ENCODE results near the gene ZNF628. TPM values are rescaled to one million over a fixed set of nuclear protein-coding genes. Genes with fewer than 3 reads are reported as not detected.

Gene ZNF628
- total RNA-seq, 1 donor from 2014 or later = 9.0 TPM

GRCh38 chr19:55481148-55481793 lies 4.9 kb downstream of the ZNF628 start:
- DNase-seq (ENCODE audit: low spot score) (no peak), ATAC-seq (no peak)
- intact Hi-C loops (cut with DNase I) = no loop called here

- no peak for ATAC-seq
- intact Hi-C loops (cut with DNase I) = no loop called here
- DNase-seq (ENCODE audit: low spot score) = no peak
These were observed 5.4 kb downstream of the ZNF628 start for GRCh38 chr19:55481794-55482155.

GRCh38 chr19:55482156-55482961 lies 5.9 kb downstream of the ZNF628 start:
- intact Hi-C loops (cut with DNase I) = no loop called here
- DNase-seq (ENCODE audit: low spot score) (no peak), ATAC-seq (no peak)

GRCh38 chr19:55482967-55483705 lies 6.7 kb downstream of the ZNF628 start:
- ATAC-seq = no peak
- intact Hi-C loops (cut with DNase I) = no loop called here
- DNase-seq (ENCODE audit: low spot score) = no peak

- intact Hi-C loops (cut with DNase I) = no loop called here
- no peak for ATAC-seq
- DNase-seq (ENCODE audit: low spot score) = no peak
These were observed 7.5 kb downstream of the ZNF628 start for GRCh38 chr19:55483706-55484592.

GRCh38 chr19:55484593-55485438 lies 8.4 kb downstream of the ZNF628 start, which contains the start of gene NAT14:
TSS of gene NAT14 (plus strand) at chr19:55485188. CDS start at chr19:55485709, 521 bp downstream.
- DNase-seq (ENCODE audit: low spot score) (no peak), ATAC-seq (peak; percentile 63)
- intact Hi-C loops (cut with DNase I) = no loop called here

- no peak for DNase-seq (ENCODE audit: low spot score)
- intact Hi-C loops (cut with DNase I) = no loop called here
- ATAC-seq = no peak
These were observed 9.1 kb downstream of the ZNF628 start for GRCh38 chr19:55485439-55486011.

- intact Hi-C loops (cut with DNase I) = no loop called here
- ATAC-seq (no peak), DNase-seq (ENCODE audit: low spot score) (no peak)
These were observed 9.9 kb downstream of the ZNF628 start for GRCh38 chr19:55486043-55486970.

- intact Hi-C loops (cut with DNase I) = no loop called here
- ATAC-seq = peak; percentile 78
- DNase-seq (ENCODE audit: low spot score) = peak; percentile 87
These were observed 10.8 kb downstream of the ZNF628 start for GRCh38 chr19:55486971-55487923.

GRCh38 chr19:55487924-55488687 lies 11.7 kb downstream of the ZNF628 start, which contains the start of gene SSC5D:
TSS of gene SSC5D (plus strand) at chr19:55488436. CDS start at chr19:55488590, 154 bp downstream.
- no peak for DNase-seq (ENCODE audit: low spot score)
- ATAC-seq = peak; percentile 25
- intact Hi-C loops (cut with DNase I) = no loop called here

GRCh38 chr19:55488986-55489710 lies 12.7 kb downstream of the ZNF628 start:
- no peak for ATAC-seq
- intact Hi-C loops (cut with DNase I) = no loop called here
- DNase-seq (ENCODE audit: low spot score) = no peak

GRCh38 chr19:55489711-55490477 lies 13.5 kb downstream of the ZNF628 start:
- ATAC-seq (no peak), DNase-seq (ENCODE audit: low spot score) (no peak)
- intact Hi-C loops (cut with DNase I) = no loop called here

Data from sciatic nerve (tissue), 2 donors.